Endothelial cell of umbilical vein (primary cell): ENCODE results near the gene ZSCAN5A. TPM values are rescaled to one million over a fixed set of nuclear protein-coding genes. Genes with fewer than 3 reads are reported as not detected.
"Not testable (repeated sequence)": the region's sequence is repeated elsewhere in the genome, so short reads cannot be mapped to it uniquely, and the experiment has no call there.

Source experiments
- BruUV-seq: library from RNA; stranded (reverse); fragments of 400-500 nt; replicated peaks from 2 replicates; lab custom pipeline; 2021; lab: Mats Ljungman, UMichigan
- CTCF ChIA-PET: fragments of 300-600, 350-600 bp; sonication (Branson Sonifier 250); formaldehyde crosslinking; loops from one replicate; lab custom pipeline; 2021; ENCODE audit warnings: antibody characterized with exemption, inconsistent platforms; lab: Charles Lee
- POLR2A ChIA-PET: fragments of 300-600, 350-600 bp; sonication (Branson Sonifier 250); formaldehyde crosslinking; loops from one replicate; lab custom pipeline; 2021; ENCODE audit warnings: antibody characterized with exemption, inconsistent platforms; lab: Charles Lee
- DNase-seq: peaks from one replicate; pipeline ENCODE4 v3.0.0-alpha.2; 2011; ENCODE audit warnings: low read depth, low spot score
- FAIRE-seq: peaks from 2 replicates; lab custom pipeline; 2011; peaks lifted over from hg19 to GRCh38; lab: Jason Lieb, UNC
- H2AFZ ChIP-seq: 2 replicates; pipeline ENCODE4 v1.6.0; 2012; ENCODE audit warnings: low read depth, low read length, control low read depth, inconsistent platforms
- H3K27ac ChIP-seq: 2 replicates; pipeline ENCODE4 v1.5.1; 2011; ENCODE audit warnings: low read depth, mild to moderate bottlenecking, control low read depth, low read length, moderate library complexity; ENCODE audit not compliant: insufficient read depth
- H3K27me3 ChIP-seq, 2 experiments: 2 replicates each; pipeline versions ENCODE4 v1.6.0 to v1.6.1; 2011; ENCODE audit warnings: low read length in 2 of 2, mixed read lengths in 1 of 2; ENCODE audit not compliant: control insufficient read depth in 2 of 2, insufficient read depth in 2 of 2
- H3K36me3 ChIP-seq, 2 experiments: 2 replicates in 1 of 2; 3 replicates in 1 of 2; pipeline ENCODE4 v1.5.1; 2011; ENCODE audit warnings: low read length in 2 of 2, mild to moderate bottlenecking in 1 of 2, moderate library complexity in 1 of 2; ENCODE audit not compliant: control insufficient read depth in 2 of 2, insufficient read depth in 2 of 2; ENCODE audit errors: extremely low read depth in 1 of 2
- H3K4me1 ChIP-seq: 3 replicates; pipeline ENCODE4 v1.5.1; 2011; ENCODE audit warnings: mild to moderate bottlenecking, low read length; ENCODE audit not compliant: control insufficient read depth, insufficient read depth; ENCODE audit errors: extremely low read depth
- H3K4me2 ChIP-seq: 2 replicates; pipeline ENCODE4 v1.6.1; 2011; ENCODE audit warnings: low read length, control low read depth, mixed read lengths; ENCODE audit not compliant: insufficient read depth
- H3K4me3 ChIP-seq, 3 experiments: fragments of 200-600 bp in 1 of 3; sonication (generic), shearing (Covaris generic) in 1 of 3; replicated peaks in 1 of 3; 2 replicates each; pipeline ENCODE4 v1.5.1; 2011 to 2016; ENCODE audit warnings: control low read depth in 3 of 3, low read length in 3 of 3, mild to moderate bottlenecking in 2 of 3, inconsistent platforms in 1 of 3, low read depth in 1 of 3, moderate library complexity in 1 of 3; ENCODE audit not compliant: insufficient read depth in 1 of 3
- H3K79me2 ChIP-seq: 2 replicates; pipeline ENCODE4 v1.6.0; 2012; ENCODE audit warnings: low read length, inconsistent platforms; ENCODE audit not compliant: control insufficient read depth, insufficient read depth
- H3K9ac ChIP-seq: replicated peaks from 2 replicates; pipeline ENCODE3; 2011; ENCODE audit warnings: low read length, control low read depth; ENCODE audit not compliant: insufficient read depth; ENCODE audit errors: extremely low read depth
- H3K9me1 ChIP-seq: replicated peaks from 3 replicates; pipeline ENCODE4 v1.6.0; 2011; ENCODE audit warnings: mild to moderate bottlenecking, low read length; ENCODE audit not compliant: control insufficient read depth, insufficient read depth; ENCODE audit errors: extremely low read depth
- H3K9me3 ChIP-seq: replicated peaks from 2 replicates; pipeline ENCODE4 v1.5.1; 2012; ENCODE audit warnings: low read length, inconsistent platforms; ENCODE audit not compliant: control insufficient read depth, insufficient read depth
- H4K20me1 ChIP-seq: replicated peaks from 2 replicates; pipeline ENCODE3; 2011; ENCODE audit warnings: mild to moderate bottlenecking, low read length; ENCODE audit not compliant: control insufficient read depth, insufficient read depth; ENCODE audit errors: extremely low read depth
- CTCF ChIP-seq, 2 donors: IDR thresholded peaks; 1 replicate in 1 of 2; 2 replicates in 1 of 2; pipeline ENCODE4 v1.5.1; 2011; ENCODE audit warnings: low read length in 2 of 2, mild to moderate bottlenecking in 2 of 2, moderate library complexity in 2 of 2, control low read depth in 1 of 2, inconsistent platforms in 1 of 2, low read depth in 1 of 2; ENCODE audit not compliant: insufficient read depth in 1 of 2; ENCODE audit errors: extremely low read depth in 1 of 2
- EZH2 ChIP-seq: IDR thresholded peaks from 2 replicates; pipeline ENCODE4 v1.6.1; 2012; ENCODE audit warnings: borderline replicate concordance, low read depth, mild to moderate bottlenecking, moderate library complexity, low read length, inconsistent platforms; ENCODE audit not compliant: severe bottlenecking
- FOS ChIP-seq: IDR thresholded peaks from 2 replicates; pipeline ENCODE4 v1.6.1; 2011; ENCODE audit warnings: mild to moderate bottlenecking, low read length, moderate library complexity, borderline replicate concordance; ENCODE audit not compliant: insufficient read depth
- JUN ChIP-seq: IDR thresholded peaks from 2 replicates; pipeline ENCODE4 v1.6.1; 2011; ENCODE audit warnings: borderline replicate concordance, low read depth; ENCODE audit not compliant: insufficient read length, insufficient read depth
- POLR2A ChIP-seq: IDR thresholded peaks from 2 replicates; pipeline ENCODE4 v1.6.1; 2012; ENCODE audit warnings: low read depth, mild to moderate bottlenecking, control low read depth, low read length
- POLR2AphosphoS5 ChIP-seq: IDR thresholded peaks from 2 replicates; pipeline ENCODE4 v1.6.1; 2012; ENCODE audit warnings: low read depth, mild to moderate bottlenecking, control low read depth, low read length, moderate library complexity; ENCODE audit not compliant: insufficient read depth
- dilution Hi-C: fragments of 300-500 bp; cut with MboI; formaldehyde crosslinking; loops from one replicate; pipeline ENCODE4 v1.15.0; 2019; ENCODE audit warnings: low sequenced_read_pairs; ENCODE audit not compliant: extremely low pct_ligation_motif_present
- intact Hi-C: fragments of 100-400 bp; cut with micrococcal nuclease; formaldehyde crosslinking; loops from one replicate; pipeline ENCODE4 v1.10.0; 2022
- polyA plus RNA-seq, 4 experiments: library from polyadenylated mRNA; depleted of rRNA in 3 of 4; stranded (reverse) in 3 of 4; unstranded in 1 of 4; fragments of >200 nt; gene quantifications; 2 replicates each; pipeline versions ENCODE4 v1.2.1 to v1.2.3, GENCODE V29; 2011 to 2012; ENCODE audit warnings: missing spikeins in 1 of 4
- total RNA-seq: library from RNA; stranded (reverse); gene quantifications from 2 replicates; pipeline ENCODE4 v1.2.3, GENCODE V29; 2021
- TF ChIP-seq, protein P1 (sequence below): IDR thresholded peaks from 2 replicates; pipeline ENCODE4 v1.6.1; 2011; ENCODE audit not compliant: insufficient read depth, insufficient read length

ZSCAN5A gene
- total and polyA plus RNA-seq, 2 donors (not counting 3 experiments of a cell fraction or from before 2014, with no cell fraction given) = 5.1 to 12.2 TPM

DNA sequence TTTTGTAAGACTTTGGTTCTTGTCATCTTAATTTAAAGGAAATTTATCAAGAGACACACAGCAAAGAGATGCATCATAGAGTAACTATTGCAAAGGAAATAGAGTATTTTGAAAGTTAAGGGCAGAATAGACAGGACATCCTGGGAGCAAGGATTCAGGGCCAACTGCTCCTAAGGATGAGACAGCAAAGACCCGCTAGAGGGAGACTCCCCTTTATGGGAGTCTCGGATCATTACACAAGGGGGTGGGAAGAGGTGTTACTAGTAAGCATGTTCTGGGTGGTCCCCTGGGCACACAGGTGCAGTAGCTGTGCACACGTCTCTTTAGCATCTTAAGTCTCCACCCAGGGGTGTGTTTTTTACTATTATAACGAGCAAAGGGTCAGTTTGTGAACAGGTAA lies 102.9 kb downstream of the ZSCAN5A start:
- Histone ChIP-seq H4K20me1 (no peaks in the 10 kb centered on the region), H3K36me3 (no peaks in the 10 kb centered on the region), H3K79me2 (no peaks in the 10 kb centered on the region), H3K9me3 (no peaks in the 10 kb centered on the region), H3K4me1 (no peaks in the 10 kb centered on the region), H3K4me2 (no peak overlapping the region), H3K4me3 (no peak overlapping the region), H3K9ac (no peak overlapping the region), H2AFZ (no peak overlapping the region), H3K9me1 (no peaks in the 10 kb centered on the region), H3K27me3 (peaks cover 0 to 3% of the 10 kb centered on the region in 2 experiments), H3K27ac (no peak overlapping the region)
- POLR2A ChIA-PET = no interaction called here
- CTCF ChIA-PET = no interaction called here
- dilution Hi-C loops (no loop called here), intact Hi-C loops (no loop called here)
- no TSS peak for BruUV-seq
- TF ChIP-seq, protein P1, sequence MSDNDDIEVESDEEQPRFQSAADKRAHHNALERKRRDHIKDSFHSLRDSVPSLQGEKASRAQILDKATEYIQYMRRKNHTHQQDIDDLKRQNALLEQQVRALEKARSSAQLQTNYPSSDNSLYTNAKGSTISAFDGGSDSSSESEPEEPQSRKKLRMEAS = no peak
- TF ChIP-seq CTCF (IDR thresholded peaks at IDR 0.05; ENCODE audit: extremely low read depth in 1 of 2, insufficient read depth in 1 of 2, low read depth in 1 of 2, low read length in 2 of 2) = no peak
- no peak for TF ChIP-seq FOS
- TF ChIP-seq JUN = no peak
- no peak for TF ChIP-seq POLR2AphosphoS5
- TF ChIP-seq POLR2A = no peak
- no peak for TF ChIP-seq EZH2
- no peak for FAIRE-seq
- DNase-seq = no peak

DNA sequence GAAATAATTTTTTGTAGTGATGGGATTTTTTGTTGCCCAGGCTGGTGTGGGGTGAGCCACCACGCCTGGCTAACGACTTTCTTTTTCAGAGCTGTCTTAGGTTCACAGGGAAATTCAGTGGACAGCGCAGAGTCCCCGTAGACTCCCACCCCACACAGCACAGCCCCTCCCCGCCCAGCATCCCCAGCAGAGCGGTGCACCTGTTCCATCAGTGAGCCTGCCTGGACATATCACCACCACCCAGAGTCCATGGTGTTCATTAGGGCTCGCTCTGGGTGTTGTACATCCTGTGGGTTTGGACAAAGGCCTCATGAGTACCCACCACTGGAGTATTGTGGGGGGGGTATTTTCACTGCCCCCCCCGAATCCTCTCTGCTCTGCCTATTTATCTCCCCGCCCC lies 104.6 kb downstream of the ZSCAN5A start:
- FAIRE-seq, POLR2A ChIA-PET, H3K27ac ChIP-seq, BruUV-seq, H3K4me3 ChIP-seq, H3K27me3 ChIP-seq, H2AFZ ChIP-seq, dilution Hi-C loops, H3K79me2 ChIP-seq, H3K4me2 ChIP-seq, intact Hi-C loops, H3K4me1 ChIP-seq, H3K9ac ChIP-seq, H3K9me3 ChIP-seq, H3K36me3 ChIP-seq, H4K20me1 ChIP-seq, H3K9me1 ChIP-seq, DNase-seq: not testable (repeated sequence)
- CTCF ChIA-PET = interaction anchor here (1.4 kb wide), 1 partner anchor 123 kb away, joined by 3 read pairs; no protein-coding TSS in a partner anchor
